Smooth muscle cell (in vitro differentiated cells): ENCODE measurements around the gene HEATR1. TPM values are rescaled to one million over a fixed set of nuclear protein-coding genes. Genes with fewer than 3 reads are reported as not detected.

Experiments
- DNase-seq: peaks from one replicate; lab custom pipeline; 2025; ENCODE audit not compliant: unreplicated experiment; lab: John Stamatoyannopoulos, UW
- H2AFZ ChIP-seq: fragments of 200-600 bp; sonication (generic); 2 replicates; pipeline ENCODE4 v1.6.0; 2016; ENCODE audit warnings: antibody characterized with exemption, low read depth, mild to moderate bottlenecking
- H3F3A ChIP-seq: fragments of 200-600 bp; sonication (generic); 2 replicates; pipeline ENCODE4 v1.6.0; 2017; ENCODE audit warnings: antibody characterized with exemption, low read depth
- H3K27ac ChIP-seq: fragments of 200-600 bp; sonication (generic); 2 replicates; pipeline ENCODE4 v1.5.1; 2016; ENCODE audit warnings: low read depth, mild to moderate bottlenecking
- H3K27me3 ChIP-seq: fragments of 200-600 bp; sonication (generic); 2 replicates; pipeline ENCODE4 v1.6.1; 2016; ENCODE audit warnings: low read depth, mild to moderate bottlenecking
- H3K36me3 ChIP-seq: fragments of 200-600 bp; sonication (generic); 2 replicates; pipeline ENCODE4 v1.5.1; 2016; ENCODE audit warnings: low read depth
- H3K4me1 ChIP-seq: fragments of 200-600 bp; sonication (generic); 2 replicates; pipeline ENCODE4 v1.5.1; 2016; ENCODE audit warnings: low read depth
- H3K4me2 ChIP-seq: fragments of 200-600 bp; sonication (generic); 2 replicates; pipeline ENCODE4 v1.6.0; 2016; ENCODE audit warnings: mild to moderate bottlenecking
- H3K4me3 ChIP-seq: fragments of 200-600 bp; sonication (generic); 2 replicates; pipeline ENCODE4 v1.5.1; 2016; ENCODE audit warnings: mild to moderate bottlenecking
- H3K79me2 ChIP-seq: fragments of 200-600 bp; sonication (generic); 2 replicates; pipeline ENCODE4 v1.6.0; 2016; ENCODE audit warnings: low read depth, mild to moderate bottlenecking
- H3K9ac ChIP-seq: fragments of 200-600 bp; sonication (generic); 2 replicates; pipeline ENCODE4 v1.6.0; 2016; ENCODE audit warnings: low read depth
- H3K9me3 ChIP-seq: fragments of 200-600 bp; sonication (generic); replicated peaks from 2 replicates; pipeline ENCODE4 v1.5.1; 2016; ENCODE audit warnings: low read depth
- H4K20me1 ChIP-seq: fragments of 200-600 bp; sonication (generic); 2 replicates; pipeline ENCODE4 v1.6.0; 2016; ENCODE audit warnings: low read depth
- CTCF ChIP-seq: fragments of 200-600 bp; sonication (generic); IDR thresholded peaks from 2 replicates; pipeline ENCODE4 v1.5.1; 2017; ENCODE audit warnings: borderline replicate concordance, mild to moderate bottlenecking, antibody characterized with exemption; ENCODE audit not compliant: insufficient read depth, poor library complexity, severe bottlenecking
- WGBS: methylation state at CpG from one replicate; pipeline ENCODE4 v1.1.7; 2016; ENCODE audit warnings: low lambda C conversion rate; 5-methylcytosine and 5-hydroxymethylcytosine counted together
- polyA plus RNA-seq: library from polyadenylated mRNA; unstranded; fragments of >200 nt; fragmentation: Nextera tagmentation; extraction: Ambion mirVana; gene quantifications from 2 replicates; pipeline ENCODE4 v1.2.1, GENCODE V29; 2016
- total RNA-seq: library from RNA; depleted of rRNA; stranded (reverse); fragments of >200 nt; gene quantifications from 2 replicates; pipeline ENCODE4 v1.2.3, GENCODE V29; 2014

HEATR1 gene
- total and polyA plus RNA-seq, 2 experiments from 2014 or later, result 6.9 to 25.3 TPM

GRCh38 chr1:236576004-236576403, 28.3 kb downstream of the HEATR1 start:
- TF ChIP-seq CTCF, result no peak
- no peaks in the 10 kb centered on the region for H3K27me3 ChIP-seq
- H3F3A ChIP-seq, result no peaks in the 10 kb centered on the region
- H3K27ac ChIP-seq, result no peak overlapping the region
- no peak for DNase-seq
- peaks cover 54% of the 10 kb centered on the region for H3K36me3 ChIP-seq
- no peak overlapping the region for H3K9ac ChIP-seq
- H3K9me3 ChIP-seq, result no peaks in the 10 kb centered on the region
- H3K79me2 ChIP-seq, result no peaks in the 10 kb centered on the region
- H2AFZ ChIP-seq, result no peak overlapping the region
- H3K4me3 ChIP-seq, result no peak overlapping the region
- no peak overlapping the region for H3K4me2 ChIP-seq
- H4K20me1 ChIP-seq, result no peaks in the 10 kb centered on the region
- 36% methylated on average over 2 of the region's 2 CpGs for WGBS
- H3K4me1 ChIP-seq, result no peaks in the 10 kb centered on the region

GRCh38 chr1:236575523-236575922, 28.8 kb downstream of the HEATR1 start:
- no peak overlapping the region for H3K4me2 ChIP-seq
- H3K36me3 ChIP-seq, result peaks cover 56% of the 10 kb centered on the region
- no peaks in the 10 kb centered on the region for H3K79me2 ChIP-seq
- no peaks in the 10 kb centered on the region for H3F3A ChIP-seq
- no peak for TF ChIP-seq CTCF
- H2AFZ ChIP-seq, result no peak overlapping the region
- H3K9ac ChIP-seq, result no peak overlapping the region
- no peaks in the 10 kb centered on the region for H3K9me3 ChIP-seq
- WGBS, result 92% methylated on average over 3 of the region's 3 CpGs
- no peaks in the 10 kb centered on the region for H3K4me1 ChIP-seq
- no peak overlapping the region for H3K27ac ChIP-seq
- no peak for DNase-seq
- H3K27me3 ChIP-seq, result no peaks in the 10 kb centered on the region
- no peaks in the 10 kb centered on the region for H4K20me1 ChIP-seq
- no peak overlapping the region for H3K4me3 ChIP-seq

GRCh38 chr1:236568285-236568894, 35.9 kb downstream of the HEATR1 start:
- Histone ChIP-seq H3K4me1 (no peaks in the 10 kb centered on the region), H3K36me3 (peaks cover 60% of the 10 kb centered on the region), H3K79me2 (no peaks in the 10 kb centered on the region), H4K20me1 (no peaks in the 10 kb centered on the region), H2AFZ (no peak overlapping the region), H3K9me3 (no peaks in the 10 kb centered on the region), H3K27ac (no peak overlapping the region), H3K27me3 (no peaks in the 10 kb centered on the region), H3F3A (no peaks in the 10 kb centered on the region), H3K4me3 (no peak overlapping the region), H3K4me2 (no peak overlapping the region), H3K9ac (no peak overlapping the region)
- no peak for DNase-seq
- no peak for TF ChIP-seq CTCF
- 83% methylated on average over 2 of the region's 2 CpGs for WGBS

GRCh38 chr1:236565530-236565929, 38.8 kb downstream of the HEATR1 start:
- H3K79me2 ChIP-seq, result no peaks in the 10 kb centered on the region
- DNase-seq, result no peak
- H3F3A ChIP-seq, result no peaks in the 10 kb centered on the region
- H3K4me3 ChIP-seq, result no peak overlapping the region
- H3K9ac ChIP-seq, result no peak overlapping the region
- no peaks in the 10 kb centered on the region for H3K9me3 ChIP-seq
- H2AFZ ChIP-seq, result no peak overlapping the region
- 87% methylated on average over 5 of the region's 5 CpGs for WGBS
- H3K27ac ChIP-seq, result no peak overlapping the region
- no peak for TF ChIP-seq CTCF
- H3K36me3 ChIP-seq, result peaks cover 39% of the 10 kb centered on the region
- no peak overlapping the region for H3K4me2 ChIP-seq
- no peaks in the 10 kb centered on the region for H4K20me1 ChIP-seq
- no peaks in the 10 kb centered on the region for H3K27me3 ChIP-seq
- no peaks in the 10 kb centered on the region for H3K4me1 ChIP-seq
